CMK (cell line): ENCODE results near the gene LATS2.
"Not testable (repeated sequence)": the region's sequence is repeated elsewhere in the genome, so short reads cannot be mapped to it uniquely, and the experiment has no call there.

Source experiments
- DNase-seq: peaks from one replicate; pipeline ENCODE4 v3.0.0-alpha.2; 2010; ENCODE audit warnings: low read depth

The LATS2 gene

DNA sequence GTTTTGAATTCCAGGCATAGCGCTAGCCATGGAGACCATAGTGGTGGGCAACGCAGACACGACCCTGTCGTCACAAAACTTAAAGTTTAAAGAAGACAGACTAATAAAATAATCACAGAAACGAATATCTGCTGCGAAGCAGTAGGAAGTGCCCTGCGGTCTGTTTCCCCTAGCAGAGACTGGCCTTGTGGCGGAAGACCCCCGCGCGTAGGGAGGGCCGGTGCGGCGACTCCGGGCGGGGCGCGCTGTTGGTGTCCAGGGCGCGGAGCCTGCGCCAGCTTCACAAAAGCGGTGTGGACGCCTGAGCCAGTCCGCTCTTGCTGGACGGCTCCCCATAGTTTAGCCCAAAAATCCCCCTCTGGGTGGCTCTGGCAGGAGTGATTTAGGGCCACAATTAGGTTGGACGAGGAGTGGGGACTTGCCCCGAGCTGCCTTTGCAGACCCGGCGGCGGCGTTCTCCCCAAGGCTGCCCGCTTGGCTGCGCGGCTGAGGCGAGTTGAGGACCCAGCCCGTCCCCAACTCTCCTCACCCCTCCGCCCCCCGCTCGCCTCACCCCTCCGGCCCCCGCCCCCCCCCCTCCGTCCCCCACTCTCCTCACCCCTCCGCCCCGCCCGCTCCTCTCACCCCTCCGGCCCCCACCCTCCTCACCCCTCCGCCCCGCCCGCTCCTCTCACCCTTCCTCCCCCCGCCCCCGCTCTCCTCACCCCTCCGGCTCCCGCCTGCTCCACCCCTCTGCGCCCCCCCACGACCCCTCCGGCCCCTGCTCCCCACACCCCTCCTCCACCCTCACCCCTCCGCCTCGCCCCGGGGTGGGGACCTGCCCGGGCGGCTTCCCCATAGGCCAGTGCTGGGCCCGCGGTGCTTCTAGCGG, 14.2 kb upstream of the LATS2 start:
- DNase-seq, result no peak

GRCh38 chr13:21075011-21075378, 13.6 kb upstream of the LATS2 start:
- peak; percentile 71 for DNase-seq

GRCh38 chr13:21074546-21074945, 13.2 kb upstream of the LATS2 start:
- no peak for DNase-seq

DNA sequence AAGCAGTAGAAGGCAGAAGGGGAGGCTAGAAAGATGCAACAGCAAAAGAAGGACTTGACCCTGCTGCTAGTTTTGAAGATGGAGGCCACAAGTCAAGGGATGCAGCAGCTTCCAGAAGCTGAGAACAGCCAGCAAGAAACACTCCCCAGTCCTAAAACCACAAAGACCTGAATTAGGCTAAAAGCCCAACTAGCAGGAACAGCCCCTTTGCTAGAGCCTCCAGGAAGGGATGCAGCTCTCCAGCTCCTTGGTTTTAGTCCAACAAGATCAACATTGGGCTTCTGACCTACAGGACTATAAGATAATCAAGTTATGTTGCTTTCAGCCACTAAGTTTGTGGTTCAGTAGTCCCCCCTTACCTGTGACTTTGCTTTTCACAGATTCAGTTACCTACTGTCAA, 10.5 kb upstream of the LATS2 start:
- DNase-seq, result no peak

- DNase-seq, result no peak
These were observed 9.6 kb upstream of the LATS2 start for GRCh38 chr13:21071015-21071414.

DNA sequence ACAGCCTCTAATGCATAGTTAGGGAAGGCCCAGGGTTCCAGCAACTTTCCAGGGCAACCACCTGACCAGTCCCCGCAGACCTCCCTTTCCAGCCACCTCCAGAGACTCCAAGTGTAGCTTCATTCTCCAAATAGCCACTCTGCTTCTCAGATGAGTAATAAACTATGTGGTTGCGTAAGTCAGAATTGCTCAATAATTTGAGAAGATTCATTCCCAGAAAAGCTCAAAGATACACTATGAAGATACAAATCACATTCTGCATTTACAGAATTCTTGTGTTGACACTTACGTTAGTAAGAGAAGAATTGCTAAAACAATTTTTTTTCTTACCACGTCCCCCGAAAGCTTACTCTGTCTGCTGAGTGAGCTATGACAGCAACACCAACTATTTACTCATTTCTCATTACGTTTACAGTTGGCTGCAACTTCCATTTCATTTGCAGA, 8.2 kb upstream of the LATS2 start:
- no peak for DNase-seq

DNA sequence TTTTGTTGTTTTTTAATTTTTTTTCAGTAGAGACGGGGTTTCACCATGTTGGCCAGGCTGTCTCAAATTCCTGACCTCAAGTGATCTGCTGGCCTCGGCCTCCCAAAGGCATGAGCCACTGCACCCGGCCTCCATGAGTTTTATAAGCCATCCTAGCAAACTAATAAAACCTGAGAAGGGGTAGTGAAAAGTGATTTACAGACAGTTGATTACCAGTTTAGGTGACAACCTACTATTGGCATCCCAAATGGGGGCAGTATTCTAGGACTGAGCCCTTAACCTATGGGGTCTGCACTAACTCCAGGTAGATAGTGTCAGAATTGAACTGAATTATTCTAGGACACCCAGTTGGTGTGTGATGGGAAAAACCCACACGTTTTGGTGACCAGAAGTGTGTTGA, 6.5 kb upstream of the LATS2 start:
- no peak for DNase-seq

DNA sequence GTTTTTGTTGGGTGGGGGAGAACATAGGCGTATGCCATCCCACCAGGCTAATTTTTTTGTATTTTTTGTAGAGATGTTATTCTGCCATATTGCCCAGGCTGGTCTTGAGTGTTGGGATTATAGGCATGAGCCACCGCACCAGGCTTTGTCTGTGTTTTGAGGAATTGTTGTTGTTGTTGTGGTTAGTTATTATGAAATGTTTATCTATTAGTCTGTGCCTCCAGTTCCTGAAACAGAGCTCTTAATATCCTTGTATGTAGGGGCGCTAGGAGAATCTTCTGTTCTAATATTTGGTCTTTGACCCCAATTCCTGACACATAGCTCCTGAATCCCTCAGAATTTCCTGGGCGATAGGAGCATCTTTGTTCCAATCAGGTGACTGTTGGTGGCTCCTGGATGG, 5.6 kb upstream of the LATS2 start:
- no peak for DNase-seq

DNA sequence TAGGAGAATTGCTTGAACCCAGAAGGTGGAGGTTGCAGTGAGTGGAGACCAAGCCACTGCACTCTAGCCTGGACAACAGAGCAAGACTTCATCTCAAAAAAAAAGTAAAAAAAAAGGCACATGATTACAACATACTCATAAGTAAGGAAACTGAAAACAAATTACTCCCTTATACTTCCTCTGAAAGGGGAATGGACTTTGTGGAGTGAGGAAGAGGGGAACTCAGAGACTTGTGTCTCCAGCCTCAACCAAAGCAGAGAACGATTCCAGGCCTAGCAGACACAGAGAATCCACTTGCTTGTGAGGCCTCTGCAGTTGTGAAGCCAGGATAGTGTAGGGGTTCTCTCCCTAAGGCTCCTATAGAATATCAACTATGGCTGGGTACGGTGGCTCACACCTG, 4.3 kb upstream of the LATS2 start:
- DNase-seq, result no peak

DNA sequence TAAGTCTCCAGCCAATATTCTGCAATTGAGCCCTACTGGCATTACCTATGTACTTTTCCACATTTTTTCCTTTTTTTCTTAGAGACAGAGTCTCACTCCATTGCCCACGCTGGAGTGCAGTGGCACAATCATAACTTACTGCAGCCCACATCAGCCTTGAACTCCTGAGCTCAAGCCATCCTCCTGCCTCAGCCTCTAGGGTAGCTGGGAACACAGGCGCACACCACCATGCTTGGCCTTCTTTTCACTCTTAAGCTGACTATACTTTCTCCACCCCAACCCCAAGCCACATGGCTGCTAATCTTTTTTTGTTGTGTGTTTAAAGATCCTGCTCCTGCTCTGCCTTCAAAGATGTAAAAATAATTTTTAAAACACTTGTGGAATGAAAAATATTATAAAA, 1.6 kb upstream of the LATS2 start:
- no peak for DNase-seq

- no peak for DNase-seq
These were observed 903 bp downstream of the LATS2 start for GRCh38 chr13:21060338-21061028.

DNA sequence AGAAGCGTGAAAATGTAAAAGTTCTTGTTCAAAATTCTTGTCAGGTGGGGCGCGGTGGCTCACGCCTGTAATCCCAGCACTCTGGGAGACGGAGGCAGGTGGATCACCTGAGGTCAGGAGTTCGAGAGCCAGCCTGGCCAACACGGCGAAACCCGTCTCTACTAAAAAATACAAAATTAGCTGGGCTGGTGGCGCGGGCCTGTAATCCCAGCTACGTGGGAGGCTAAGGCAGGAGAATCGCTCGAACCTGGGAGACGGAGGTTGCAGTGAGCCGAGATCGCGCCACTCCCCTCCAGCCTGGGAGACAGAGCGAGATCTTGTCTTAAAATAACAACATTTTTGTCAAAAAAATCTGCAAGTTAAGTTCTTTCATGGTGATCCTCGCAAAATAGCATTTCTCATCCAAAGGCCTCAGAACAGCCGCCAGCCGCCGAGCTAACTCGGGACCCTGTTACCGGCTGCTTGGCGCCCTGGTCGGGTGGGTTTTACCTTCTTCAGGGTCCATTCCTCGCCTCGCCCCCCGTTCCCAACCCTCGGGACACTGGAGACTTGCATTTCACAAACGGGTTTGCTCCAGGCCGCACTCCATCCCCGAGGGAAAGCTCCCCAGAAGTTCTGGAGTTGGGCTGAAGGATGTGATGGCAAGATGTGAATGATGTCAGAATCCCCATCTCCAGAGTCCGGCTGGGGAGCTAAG, 1.6 kb downstream of the LATS2 start:
- DNase-seq, result no peak

GRCh38 chr13:21058361-21058760, 3.0 kb downstream of the LATS2 start:
- DNase-seq, result no peak

GRCh38 chr13:21055511-21056045, 5.8 kb downstream of the LATS2 start:
- DNase-seq, result no peak

DNA sequence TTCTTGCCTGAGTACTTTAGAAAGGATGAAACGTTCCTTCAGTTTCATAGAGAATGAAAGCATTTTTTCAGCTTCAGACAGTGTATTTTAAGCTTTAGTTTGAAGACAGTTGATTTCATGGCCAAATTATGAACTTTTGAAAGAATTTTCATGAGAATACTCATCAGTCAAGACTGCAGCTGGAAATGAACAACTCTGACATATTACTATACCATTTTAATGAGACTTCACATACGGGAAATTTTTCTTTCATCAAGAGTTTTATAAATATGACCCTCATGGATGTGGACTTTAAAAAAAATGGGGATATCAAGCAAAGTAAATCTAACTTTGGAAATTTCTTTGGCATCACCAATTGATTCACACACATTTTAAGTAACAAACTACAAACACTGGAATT, 6.4 kb downstream of the LATS2 start:
- DNase-seq, result no peak

DNA sequence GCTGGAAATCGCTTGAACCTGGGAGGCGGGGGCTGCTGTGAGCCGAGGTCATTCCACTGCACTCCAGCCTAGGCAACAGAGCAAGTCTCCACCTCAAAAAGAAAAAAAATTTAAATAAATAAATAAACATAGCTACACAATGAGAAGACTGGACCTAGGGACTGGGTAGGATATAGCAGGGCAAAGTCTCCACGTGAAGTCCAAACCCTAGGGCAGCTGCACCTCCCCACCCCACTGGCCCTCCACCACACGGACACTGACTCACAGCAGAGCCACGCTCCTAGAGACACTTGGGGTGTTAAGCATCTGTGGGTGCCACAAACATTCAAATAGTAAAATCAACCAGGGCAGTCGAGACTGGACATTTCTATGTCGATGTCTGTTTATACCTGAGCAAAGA, 7.1 kb downstream of the LATS2 start:
- DNase-seq, result no peak

DNA sequence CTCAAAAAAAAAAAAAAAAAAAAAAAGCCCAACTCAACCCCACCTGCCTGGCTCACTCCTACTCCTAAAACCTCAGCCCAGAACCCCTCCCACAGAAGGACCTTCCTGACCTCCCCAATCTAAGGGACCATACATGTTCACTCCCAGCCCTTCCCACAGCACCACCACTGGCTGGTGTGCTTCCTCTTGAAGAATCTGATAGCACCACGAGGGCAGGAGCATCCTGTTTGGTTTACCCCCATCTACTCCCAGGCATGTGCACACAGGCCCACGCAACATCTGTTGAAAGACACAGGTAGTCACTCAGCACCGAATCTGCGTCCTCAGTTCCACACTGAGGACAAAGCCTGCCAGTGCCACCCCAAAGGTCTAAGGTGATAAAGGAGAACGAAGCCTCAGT, 8.2 kb downstream of the LATS2 start:
- peak; percentile 36 for DNase-seq

GRCh38 chr13:21051675-21052074, 9.7 kb downstream of the LATS2 start:
- DNase-seq, result no peak

- DNase-seq, result no peak
These were observed 10.8 kb downstream of the LATS2 start for GRCh38 chr13:21050288-21051197.

DNA sequence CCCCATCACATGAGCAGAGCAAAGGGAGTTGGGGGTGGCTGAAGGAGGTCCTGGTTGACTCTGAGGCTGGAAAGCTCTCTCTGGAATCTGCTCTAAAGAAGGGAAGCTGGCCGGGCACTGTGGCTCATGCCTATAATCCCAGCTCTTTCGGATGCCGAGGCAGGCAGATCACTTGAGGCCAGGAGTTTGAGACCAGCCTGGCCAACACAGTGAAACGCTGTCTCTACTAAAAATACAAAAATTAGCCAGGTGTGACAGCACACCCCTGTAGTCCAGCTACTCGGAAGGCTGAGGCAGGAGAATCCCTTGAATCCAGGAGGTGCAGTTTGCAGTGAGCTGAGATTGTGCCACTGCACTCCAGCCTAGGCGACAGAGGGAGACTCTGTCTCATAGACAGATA, 11.7 kb downstream of the LATS2 start:
- DNase-seq, result not testable (repeated sequence)

DNA sequence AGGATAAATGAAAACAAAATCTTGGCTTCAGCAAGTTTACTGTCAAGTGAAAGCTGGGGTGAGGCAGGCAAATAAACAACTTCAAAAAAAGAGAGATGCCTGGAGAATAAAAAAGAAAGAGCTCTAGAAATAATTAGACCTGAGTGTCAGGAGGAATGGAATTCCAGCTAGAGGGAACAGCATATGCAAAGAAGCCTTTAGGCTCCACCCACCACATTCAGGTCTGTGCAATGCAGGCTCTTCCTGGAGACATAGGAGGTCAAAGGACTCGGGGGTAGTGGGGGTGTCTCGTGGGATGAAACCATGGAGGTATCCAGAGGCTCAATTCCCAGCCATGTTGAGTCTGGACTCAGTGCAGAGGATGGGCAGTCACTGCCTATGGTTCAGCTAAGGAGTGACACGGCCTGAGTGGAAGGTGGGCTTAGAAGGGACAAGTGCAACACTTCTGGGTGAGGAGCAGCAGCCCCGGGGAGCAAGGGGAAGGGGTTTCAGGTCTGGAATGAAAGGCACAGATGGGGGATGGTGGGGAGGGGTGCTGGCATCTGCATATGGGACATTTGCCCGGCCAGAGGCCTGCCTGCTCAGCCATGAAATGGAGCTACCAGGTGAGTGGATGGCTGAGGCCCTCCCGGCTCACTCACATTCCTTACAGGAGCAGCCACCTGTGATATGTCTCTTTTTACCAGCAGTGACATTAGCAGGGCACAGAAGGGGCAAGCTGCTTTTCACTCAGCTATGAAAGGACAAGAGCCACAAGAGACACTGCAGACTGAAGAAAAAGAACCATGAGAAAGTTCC, 12.3 kb downstream of the LATS2 start:
- DNase-seq, result no peak
